HUDEP-2 (cell line): ENCODE results near the gene AGAP1.
A peak's percentile ranks its signal among the peaks of the same experiment; 100 is the strongest.

Source experiments
- DNase-seq, 76 experiments: peaks; one replicate each; lab custom pipeline; 2025; ENCODE audit not compliant: unreplicated experiment in 76 of 76; lab: John Stamatoyannopoulos, UW

Gene AGAP1

DNA sequence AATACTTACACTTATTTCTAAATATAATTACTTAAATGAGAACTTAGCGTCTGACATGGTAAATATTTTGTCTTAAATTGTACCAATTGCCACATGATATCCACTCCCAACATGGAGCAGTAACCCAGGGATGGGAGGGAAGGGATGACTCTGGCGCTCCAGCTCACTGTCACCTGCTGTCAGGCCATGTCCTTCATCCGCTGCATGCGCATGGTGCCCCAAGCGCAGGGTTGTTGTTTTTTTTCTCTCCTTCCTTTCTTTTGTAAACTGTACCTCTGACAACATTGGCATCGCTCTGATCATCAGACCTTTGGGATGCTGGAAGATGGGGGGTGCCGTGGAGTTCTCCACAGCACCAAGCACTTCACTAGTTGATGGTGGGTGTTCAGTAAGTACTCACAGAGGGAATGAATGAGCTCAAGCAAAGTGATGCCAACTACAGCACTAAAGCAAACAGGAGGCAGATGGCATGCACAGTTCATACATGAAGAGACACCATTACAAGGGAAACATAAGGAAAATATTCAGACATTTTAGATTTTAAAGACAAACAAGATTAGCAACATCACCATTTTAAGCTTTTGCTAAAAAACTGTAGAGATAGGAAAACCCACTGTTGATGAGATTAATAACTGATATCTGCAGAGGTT, 426.5 kb downstream of the AGAP1 start:
- no peak for DNase-seq

DNA sequence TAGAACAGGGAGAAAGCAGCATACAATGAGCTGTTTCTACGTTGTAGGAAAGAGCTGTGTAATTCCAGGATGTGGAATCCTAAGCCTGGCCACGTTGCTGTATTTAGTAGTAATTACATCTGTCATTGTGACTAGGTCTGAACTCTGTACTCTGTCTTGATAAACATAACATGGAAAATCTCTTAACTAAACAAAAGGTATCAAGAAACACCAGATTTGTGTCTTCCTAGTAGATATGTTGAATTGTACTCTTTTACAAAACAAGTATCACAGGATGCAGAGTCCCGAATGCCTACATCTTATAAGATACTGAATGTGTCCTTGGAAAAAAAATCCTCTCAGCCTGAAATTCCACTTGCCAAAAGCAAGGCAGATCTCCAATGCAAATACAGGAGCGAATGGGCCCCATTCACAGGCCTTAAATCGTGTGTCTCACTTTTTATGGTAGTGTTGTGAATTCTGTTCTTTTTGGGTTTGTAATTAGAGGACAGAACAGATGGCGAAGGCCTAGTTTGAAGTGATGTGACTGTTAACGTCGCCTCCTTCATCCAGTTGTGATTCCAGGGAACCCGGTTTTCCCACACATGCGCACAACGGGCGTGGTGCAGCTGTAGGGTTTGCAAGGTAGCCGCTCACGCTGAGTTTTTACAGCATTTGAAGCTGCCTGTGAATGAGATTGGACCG, 427.8 kb downstream of the AGAP1 start:
- DNase-seq = no peak

DNA sequence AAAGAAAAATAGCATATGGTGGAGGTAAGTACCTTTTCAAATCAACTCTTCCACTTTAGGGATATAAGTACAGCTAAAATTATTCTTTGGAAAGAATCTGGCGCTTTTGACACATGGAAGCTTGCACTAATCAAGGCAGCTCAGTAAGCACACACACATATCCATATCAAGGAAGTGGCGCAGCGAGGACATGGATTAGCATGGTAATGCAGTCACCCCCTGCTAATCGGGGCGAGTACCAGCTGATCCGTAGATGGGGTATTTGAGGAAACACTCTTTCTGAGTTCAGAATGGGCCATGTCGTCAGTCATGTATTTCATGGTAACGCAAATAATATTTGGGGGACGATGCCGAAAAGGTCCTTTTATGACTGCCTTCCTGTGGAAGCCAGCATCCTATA, 429.0 kb downstream of the AGAP1 start:
- no peak for DNase-seq

DNA sequence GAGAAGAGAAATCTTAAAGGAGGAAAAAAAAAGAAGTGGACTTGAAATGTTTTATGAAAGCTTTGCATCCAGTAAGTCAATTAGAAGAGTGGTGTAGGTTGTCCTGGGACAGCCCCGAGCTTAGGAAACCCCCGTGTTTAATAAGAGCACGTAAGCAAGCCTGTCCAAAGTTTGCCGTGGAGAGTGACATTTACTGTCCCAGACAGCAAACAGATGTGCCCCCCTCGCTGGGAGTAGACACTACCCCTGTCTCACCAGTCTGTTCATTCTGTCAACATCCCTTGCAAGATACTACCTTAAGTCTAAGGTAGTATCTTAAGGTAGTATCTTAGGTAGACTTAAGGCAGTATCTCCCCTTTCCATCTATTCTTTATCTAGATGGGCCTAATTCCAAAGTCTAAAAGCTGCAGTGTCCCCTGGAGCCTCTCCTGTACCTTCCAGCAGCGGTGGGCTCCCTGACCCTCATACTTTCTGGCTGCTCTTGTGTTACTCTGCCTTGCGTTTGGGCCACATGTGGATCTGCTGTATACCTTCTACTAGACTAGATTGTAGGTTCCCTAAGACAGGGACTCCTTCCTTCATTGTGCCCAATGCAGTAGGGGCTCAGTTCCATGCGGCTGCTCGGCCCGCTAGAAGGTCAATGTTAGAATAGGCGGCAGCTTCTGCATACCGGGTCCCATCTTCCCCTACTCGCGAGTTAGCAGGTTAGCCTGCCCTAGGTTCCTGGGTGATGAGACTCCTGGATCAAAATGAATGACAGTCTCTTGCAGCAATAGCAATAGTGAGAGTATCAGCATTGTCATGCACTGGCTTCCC, 430.2 kb downstream of the AGAP1 start:
- DNase-seq = no peak

DNA sequence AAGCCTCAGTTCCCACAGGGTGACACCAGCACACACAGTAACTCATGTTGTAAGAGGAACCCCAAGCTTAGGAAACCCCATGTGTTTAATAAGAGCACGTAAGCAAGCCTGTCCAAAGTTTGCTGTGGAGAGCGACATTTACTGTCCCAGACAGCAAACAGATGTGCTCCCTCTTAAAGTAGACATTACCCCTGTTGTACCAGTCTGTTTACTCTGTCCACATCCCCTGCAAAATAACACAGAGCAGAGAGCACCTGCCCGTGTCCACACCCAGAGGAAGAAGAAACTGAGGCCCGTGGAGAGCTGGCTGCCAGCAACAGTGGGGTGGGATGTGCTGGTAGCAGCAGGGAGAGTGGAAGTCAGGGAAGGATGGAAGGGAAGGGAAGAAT, 430.8 kb downstream of the AGAP1 start:
- no peak for DNase-seq

DNA sequence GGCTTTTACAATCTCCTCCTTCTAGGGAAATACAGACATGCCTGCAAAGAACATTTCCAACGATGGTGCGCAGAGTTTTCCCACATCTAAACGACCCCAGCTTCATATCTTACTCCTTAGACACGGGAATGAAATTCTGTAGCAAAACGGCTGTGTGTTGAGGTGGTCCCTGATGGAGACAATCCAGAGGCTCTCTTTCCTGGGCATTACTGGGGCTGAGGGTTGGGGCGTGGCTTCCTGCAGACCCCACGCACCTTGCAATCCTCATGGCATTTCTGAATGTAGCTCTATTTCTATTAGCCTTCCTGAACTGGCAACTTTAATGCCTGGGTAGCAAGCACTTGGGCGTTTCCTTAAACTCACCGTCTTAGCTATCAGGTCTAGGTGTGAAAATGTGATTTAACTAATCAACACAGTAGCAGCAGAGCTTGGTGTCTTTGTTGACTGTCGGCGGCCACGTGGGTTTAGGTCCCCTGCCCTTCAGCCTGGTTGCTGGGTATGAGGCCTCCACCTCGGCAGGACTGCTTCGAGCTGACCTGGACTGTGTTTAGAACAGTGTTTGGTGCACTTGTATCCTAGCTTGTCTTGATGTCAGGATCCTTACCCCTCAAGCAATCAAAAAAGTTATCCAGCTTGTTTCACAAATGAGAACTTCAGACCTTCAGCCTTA, 431.5 kb downstream of the AGAP1 start:
- no peak for DNase-seq

DNA sequence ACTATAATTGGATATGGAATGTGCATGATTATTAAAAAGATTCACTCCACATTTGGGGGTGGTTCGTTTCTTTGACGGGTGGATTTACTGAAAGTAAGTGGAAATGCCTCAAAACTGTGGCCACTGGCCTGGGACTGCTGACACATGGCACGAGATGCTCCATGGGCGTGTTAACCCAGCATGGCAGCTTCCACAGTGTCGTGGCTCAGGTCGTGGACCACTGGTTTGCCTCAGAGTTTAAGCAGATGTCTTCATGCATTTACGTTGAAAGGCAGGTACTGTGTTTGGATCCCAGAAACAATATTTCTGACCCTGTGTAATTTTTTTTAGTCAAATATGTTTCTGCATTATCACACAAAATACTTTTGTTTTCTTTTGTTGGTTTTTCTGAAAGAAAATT, 432.4 kb downstream of the AGAP1 start:
- no peak for DNase-seq

DNA sequence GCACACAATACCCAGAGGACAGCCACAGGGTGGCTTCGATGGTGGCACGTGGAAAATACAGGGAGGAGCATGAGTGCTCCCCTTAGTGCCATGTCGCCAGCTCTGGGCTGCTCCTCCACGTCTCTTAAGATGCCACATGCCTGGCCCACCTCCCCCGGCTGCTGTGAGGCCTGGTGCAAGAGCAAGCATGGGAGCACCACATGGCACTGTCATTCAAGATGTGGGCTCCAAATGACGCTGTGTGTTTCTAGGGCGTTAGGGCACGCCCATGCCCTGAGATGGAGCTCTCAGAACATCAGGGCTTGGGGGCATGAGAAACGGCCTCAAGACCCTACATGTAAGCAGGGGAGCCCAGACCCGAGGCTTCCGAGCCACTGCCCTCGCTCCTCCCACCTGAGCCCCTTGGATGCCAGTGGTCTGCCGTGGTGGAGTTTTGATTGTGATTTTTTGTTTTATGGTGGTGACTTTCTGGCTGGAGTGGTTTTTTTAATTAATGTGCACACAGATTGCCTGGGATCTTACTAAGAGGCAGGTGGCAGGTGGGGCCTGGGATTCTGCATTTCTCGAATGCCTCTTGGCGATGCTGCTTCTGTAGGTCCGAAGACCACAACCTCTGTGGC, 435.0 kb downstream of the AGAP1 start:
- no peak for DNase-seq

DNA sequence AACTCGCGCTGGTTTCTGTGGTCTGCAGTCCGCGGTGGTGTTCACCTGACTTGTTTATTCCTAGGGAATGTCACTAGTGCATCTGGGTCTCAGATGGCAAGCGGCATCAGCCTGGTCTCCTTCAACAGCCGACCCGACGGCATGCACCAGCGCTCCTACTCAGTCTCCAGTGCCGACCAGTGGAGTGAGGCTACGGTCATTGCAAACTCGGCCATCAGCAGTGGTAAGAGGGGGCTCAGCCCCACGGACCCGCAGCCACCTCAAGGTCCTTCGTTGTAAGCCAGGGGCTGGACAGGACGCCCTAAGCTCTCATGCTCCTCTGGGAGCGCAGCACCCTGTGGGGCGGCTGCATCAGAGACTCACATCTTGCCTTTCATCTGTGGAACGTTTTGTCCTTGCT, 436.9 kb downstream of the AGAP1 start:
- DNase-seq = no peak

DNA sequence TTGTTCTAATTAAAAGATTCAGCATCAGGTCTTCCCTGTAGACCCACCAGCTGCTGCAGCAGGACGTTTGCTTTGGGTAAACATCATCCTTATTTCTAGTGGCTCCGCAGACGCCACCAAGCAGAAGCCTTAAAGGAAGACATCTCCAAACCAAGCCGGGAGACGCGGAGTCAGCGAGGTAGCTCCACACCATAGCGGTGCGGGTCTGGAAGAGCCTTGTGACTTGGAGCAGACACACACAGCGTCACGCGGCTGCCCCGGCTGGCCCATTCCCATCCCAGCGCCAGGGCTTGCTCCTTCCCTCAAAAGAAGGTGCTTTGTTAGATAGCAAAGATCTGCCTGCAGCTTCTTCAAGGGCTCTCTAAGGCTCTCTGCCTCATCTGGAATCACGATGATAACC, 437.8 kb downstream of the AGAP1 start:
- DNase-seq = no peak

DNA sequence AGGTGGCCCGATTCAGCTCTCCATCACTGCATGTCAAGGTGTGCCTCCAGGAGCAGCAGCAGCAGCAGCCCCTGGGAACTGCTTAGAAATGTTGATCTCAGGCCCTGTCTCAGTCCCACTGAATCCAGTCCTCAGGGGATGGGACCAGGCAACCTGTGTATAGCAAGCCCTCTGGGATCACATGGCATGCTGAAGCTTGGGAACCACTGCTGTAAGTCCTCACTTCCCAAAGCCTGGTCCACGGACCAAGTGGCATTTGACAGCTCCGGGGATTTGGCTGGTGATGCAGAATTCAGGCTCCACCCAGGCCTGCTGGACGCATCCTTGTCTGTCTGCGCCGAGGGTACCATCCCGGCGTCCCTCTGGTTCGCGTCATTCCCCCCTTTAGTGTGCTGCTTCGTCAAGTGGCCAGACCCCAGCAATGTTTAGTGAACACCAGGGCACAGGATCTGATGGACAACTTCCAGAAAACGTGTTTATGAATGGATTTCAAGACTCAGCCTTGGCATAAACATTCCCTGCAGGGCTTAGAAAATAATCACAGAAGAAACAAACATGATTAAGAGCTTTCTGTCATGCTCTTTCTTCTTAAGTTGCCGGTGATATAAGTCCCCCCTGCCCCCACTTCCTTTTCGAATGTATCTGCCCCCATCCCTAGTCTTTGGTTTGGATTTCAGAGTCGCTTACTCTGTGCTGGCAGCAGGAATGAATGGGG, 440.4 kb downstream of the AGAP1 start:
- DNase-seq = no peak

DNA sequence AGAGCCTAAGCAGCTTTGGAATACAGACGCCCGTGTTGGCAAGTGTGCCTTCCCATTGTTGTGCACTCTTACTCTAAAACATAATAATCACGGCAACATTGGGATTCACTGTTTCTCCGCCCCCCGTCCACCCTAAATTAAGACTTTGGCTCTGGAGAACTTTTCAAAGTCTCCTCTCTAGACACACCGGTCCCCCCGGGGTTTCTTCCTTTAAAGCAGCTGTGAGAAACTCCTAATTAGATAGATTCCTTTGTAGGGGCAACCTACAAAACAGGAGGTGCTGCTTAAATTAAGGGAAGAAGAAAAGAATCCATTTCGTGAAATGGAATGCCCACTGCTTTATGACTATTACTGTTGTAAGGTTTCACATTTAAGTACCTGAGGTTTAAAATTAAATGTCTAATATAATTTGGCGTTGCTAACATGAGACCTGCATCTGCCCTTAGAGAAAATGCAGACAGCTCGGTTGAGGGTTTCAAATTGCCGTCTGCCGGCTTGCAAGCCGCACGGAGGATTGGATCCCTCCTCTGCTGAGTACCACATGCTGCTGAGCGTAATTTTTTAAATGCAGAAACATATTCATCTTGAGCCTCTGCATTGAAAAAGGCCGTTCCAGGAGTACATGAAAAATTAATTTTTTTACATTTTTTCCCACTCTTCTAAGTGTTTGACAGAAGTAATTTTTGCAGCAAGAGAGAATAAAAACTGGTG, 441.1 kb downstream of the AGAP1 start:
- no peak for DNase-seq

DNA sequence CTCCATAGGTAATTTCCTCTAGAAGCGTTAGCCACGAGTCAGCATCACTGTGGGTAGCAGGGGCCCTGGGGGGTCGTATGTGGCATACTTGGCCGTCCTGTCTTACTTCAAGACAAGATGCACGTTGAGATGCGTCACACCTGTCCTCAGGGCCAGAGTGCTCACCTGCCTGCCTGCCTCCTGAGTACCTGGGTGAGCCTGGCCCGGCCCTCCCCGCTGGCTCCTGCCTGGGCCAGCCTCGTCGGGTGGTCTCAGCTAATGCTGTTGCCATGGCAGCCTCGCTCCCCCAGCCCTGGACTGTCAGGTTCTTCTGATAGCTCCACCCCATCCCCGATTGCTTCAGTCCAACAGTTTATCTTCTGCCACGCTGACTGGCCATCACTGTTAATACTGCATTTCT, 441.9 kb downstream of the AGAP1 start:
- no peak for DNase-seq

DNA sequence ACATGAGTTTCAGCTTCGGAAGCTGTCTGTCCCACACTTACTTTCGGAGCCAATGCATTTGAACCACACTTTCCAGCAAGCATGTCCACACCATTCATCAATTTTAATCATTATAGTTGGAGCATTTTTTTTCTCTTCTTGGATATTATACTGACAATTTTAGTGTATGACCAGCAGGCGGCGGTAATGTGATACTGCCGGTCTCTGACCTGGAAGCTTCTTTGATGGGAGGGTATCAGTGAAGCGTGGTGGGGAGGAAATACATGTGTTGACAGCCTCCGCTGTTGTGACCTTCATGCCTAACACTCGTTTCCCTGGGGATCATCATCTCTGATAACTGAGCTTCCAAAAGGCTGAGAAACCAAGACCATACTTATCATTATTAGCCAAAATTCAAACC, 442.6 kb downstream of the AGAP1 start:
- DNase-seq = peak in 7 of 76 experiments; percentile 2 to 19 (median 4)

DNA sequence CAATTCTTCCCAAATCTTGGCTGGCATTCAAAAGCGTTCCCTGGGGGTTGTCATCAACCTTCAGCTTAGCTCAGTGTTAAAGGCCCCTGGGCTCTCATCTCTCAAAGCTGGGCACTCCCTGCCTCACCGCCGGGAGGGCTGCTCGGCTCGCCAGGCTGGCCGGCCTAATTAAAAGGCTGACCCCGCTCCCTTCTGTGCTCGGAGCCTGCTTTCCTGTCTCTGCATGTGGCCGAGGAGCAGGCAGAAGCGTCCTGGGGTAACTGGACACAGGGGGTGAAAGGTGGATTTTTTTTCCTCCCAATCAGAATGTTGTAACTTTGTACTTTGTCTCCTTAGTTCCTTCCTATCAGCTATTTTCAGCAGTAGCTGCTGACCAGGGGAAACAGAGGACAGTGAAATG, 443.2 kb downstream of the AGAP1 start:
- DNase-seq = no peak

DNA sequence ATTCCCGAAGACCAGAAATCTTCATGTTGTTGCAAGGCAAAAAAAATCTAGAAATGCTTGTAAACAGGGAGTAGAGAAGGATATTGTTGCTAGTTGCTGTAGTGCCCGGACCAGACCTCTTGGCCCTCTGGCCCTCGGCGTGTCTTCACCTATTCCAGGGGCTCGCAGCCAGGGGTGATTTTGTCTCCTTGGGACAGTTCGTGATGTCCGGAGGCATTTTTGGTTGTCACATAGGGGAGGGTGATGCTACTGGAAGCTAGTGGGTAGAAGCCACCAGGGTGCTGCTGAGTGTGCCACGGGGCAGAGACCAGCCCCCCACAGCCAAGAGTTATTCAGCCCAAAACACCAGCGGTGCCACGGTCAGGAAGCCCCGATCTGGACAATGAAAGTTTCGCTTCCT, 443.7 kb downstream of the AGAP1 start:
- no peak for DNase-seq

DNA sequence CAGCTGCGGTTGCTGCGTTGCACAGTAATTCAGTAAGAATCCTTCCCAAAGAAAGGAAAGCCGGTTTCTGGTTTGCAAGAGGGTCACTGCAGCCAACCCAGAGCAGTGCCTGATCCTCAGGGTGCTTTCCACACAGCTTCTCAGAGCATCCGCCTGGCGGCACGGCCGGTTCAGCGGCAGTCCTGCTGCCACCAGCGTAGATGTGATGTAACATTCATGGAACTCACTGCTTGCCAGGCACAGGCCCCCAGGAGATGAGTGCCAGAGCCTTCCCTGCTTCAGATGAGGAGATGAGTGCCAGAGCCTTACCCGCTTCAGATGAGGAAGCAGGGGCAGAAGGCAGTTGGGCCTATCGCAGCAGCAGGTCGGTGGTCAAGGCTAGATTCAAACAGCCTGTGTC, 444.1 kb downstream of the AGAP1 start:
- no peak for DNase-seq

DNA sequence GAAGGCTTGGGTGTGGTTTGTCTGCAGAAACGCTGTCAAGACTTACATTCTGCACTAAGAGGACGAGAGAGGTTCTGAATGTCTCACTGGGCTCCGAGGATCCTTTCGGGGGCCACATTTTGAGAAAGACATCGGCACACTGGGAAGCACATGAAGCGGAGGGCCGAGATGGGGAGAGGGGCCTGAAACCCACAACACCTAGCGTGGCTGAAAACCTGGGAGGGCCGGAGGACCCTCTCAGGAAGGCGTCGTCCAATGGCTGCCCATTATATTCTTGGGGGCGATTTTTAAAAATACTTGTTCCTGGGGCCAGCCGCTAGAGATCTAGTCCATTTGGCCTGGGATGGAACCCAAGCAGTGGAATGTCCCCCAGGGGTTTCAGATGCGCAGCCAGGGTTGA, 444.8 kb downstream of the AGAP1 start:
- DNase-seq = no peak

DNA sequence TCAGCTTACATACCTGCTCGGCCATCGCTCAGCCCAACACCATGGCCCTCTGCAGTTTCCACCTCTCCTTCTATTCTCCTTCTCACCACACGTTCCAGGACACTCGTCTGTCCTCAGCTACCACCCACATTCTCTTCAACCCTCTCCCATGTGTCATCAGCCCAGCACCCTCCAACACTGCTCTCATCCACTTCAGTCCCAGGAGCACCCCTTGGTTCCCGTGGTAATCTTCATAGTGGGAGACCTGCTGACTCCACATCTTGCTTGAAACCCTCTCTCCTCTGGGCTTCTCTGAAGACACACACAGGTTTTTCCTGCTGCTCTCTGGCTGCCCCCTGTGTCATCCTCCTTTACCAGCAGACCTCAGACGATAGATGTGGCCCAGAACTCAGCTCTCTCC, 445.6 kb downstream of the AGAP1 start:
- DNase-seq = no peak

DNA sequence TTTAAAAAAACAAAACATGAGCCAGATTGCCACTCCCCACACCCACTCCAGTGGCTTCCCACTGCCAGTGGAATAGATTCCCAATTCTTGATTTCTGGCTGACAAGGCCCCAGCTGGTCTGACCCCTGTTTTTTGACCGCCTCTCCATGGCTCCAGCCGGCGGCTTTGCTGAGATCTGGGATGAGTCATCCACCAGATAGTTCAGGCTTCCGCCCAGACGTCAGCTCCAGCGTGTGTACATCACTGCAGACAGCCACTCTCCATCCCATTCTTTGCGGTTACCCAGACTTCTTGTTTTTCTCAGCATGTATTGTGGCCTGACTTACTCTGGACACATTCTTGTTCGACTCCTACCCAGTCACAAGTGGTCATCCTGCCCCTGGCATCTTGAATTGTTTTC, 446.5 kb downstream of the AGAP1 start:
- DNase-seq = no peak
